CD4-positive, alpha-beta T cell treated with Interleukin-17A for 1 hour (primary cell): ENCODE data around the gene PCDHA7.
"Not testable (repeated sequence)": the region's sequence is repeated elsewhere in the genome, so short reads cannot be mapped to it uniquely, and the experiment has no call there.

ENCODE experiments used
- DNase-seq: peaks from one replicate; pipeline ENCODE4 v3.0.0-alpha.2; 2020

PCDHA7 gene

GRCh38 chr5:140833993-140834392 is at the start of gene PCDHA7:
TSS of gene PCDHA7 (plus strand) at chr5:140834269. CDS start at chr5:140834384, 115 bp downstream.
- DNase-seq: no peak

- DNase-seq: no peak
Measured at GRCh38 chr5:140785905-140786686, 48.0 kb upstream of the PCDHA7 start, which contains the start of gene PCDHA1. TSS of gene PCDHA1 (plus strand) at chr5:140786140.

- not testable (repeated sequence) for DNase-seq
Measured at GRCh38 chr5:140787422-140787821, 46.6 kb upstream of the PCDHA7 start.

GRCh38 chr5:140787849-140788504 is 46.1 kb upstream of the PCDHA7 start:
- DNase-seq: not testable (repeated sequence)

- no peak for DNase-seq
Measured at GRCh38 chr5:140791089-140791488, 43.0 kb upstream of the PCDHA7 start.

GRCh38 chr5:140794595-140795258 is 39.3 kb upstream of the PCDHA7 start, which contains the start of gene PCDHA2:
TSS of gene PCDHA2 (plus strand) at chr5:140794852.
- DNase-seq: no peak

GRCh38 chr5:140795259-140795641 is 38.8 kb upstream of the PCDHA7 start:
- no peak for DNase-seq

- not testable (repeated sequence) for DNase-seq
Measured at GRCh38 chr5:140796072-140796717, 37.9 kb upstream of the PCDHA7 start.

- no peak for DNase-seq
Measured at GRCh38 chr5:140796718-140797095, 37.4 kb upstream of the PCDHA7 start.

GRCh38 chr5:140800816-140801493 is 33.1 kb upstream of the PCDHA7 start, which contains the start of gene PCDHA3:
TSS of gene PCDHA3 (plus strand) at chr5:140801057.
- DNase-seq: no peak

- DNase-seq: no peak
Measured at GRCh38 chr5:140801494-140801841, 32.6 kb upstream of the PCDHA7 start.

- DNase-seq: not testable (repeated sequence)
Measured at GRCh38 chr5:140802381-140802780, 31.7 kb upstream of the PCDHA7 start.

- no peak for DNase-seq
Measured at GRCh38 chr5:140802781-140803271, 31.2 kb upstream of the PCDHA7 start.

GRCh38 chr5:140806834-140807775 is 27.0 kb upstream of the PCDHA7 start, which contains the start of gene PCDHA4:
TSS of gene PCDHA4 (plus strand) at chr5:140807068.
- no peak for DNase-seq

GRCh38 chr5:140808241-140808888 is 25.7 kb upstream of the PCDHA7 start:
- DNase-seq: not testable (repeated sequence)

GRCh38 chr5:140808889-140809291 is 25.2 kb upstream of the PCDHA7 start:
- no peak for DNase-seq

- no peak for DNase-seq
Measured at GRCh38 chr5:140821375-140822280, 12.4 kb upstream of the PCDHA7 start, which contains the start of gene PCDHA5. TSS of gene PCDHA5 (plus strand) at chr5:140821613.

GRCh38 chr5:140822281-140822629 is 11.8 kb upstream of the PCDHA7 start:
- no peak for DNase-seq

- not testable (repeated sequence) for DNase-seq
Measured at GRCh38 chr5:140822969-140823368, 11.1 kb upstream of the PCDHA7 start.
